SHP77 treated with DMSO at 0.1 percent for 48 hours (cell line): ENCODE results near the gene NOCT.
"Not testable (repeated sequence)": the region's sequence is repeated elsewhere in the genome, so short reads cannot be mapped to it uniquely, and the experiment has no call there.

Source experiments
- DNase-seq: peaks from one replicate; lab custom pipeline; 2025; lab: John Stamatoyannopoulos, UW

NOCT gene

GRCh38 chr4:139009702-139010101 lies 5.9 kb upstream of the NOCT start:
- DNase-seq = no peak

GRCh38 chr4:139011225-139011950 lies 4.2 kb upstream of the NOCT start:
- DNase-seq = no peak

- no peak for DNase-seq
Observed at GRCh38 chr4:139014371-139015268, 961 bp upstream of the NOCT start.

- DNase-seq = no peak
Observed at GRCh38 chr4:139015948-139016471, 429 bp downstream of the NOCT start.

- no peak for DNase-seq
Observed at GRCh38 chr4:139017861-139018260, 2.3 kb downstream of the NOCT start.

- DNase-seq = no peak
Observed at GRCh38 chr4:139018501-139018900, 2.9 kb downstream of the NOCT start.

- DNase-seq = no peak
Observed at GRCh38 chr4:139018971-139019758, 3.6 kb downstream of the NOCT start.

GRCh38 chr4:139020384-139020783 lies 4.8 kb downstream of the NOCT start:
- DNase-seq = no peak

- DNase-seq = not testable (repeated sequence)
Observed at GRCh38 chr4:139021071-139021470, 5.5 kb downstream of the NOCT start.

GRCh38 chr4:139022835-139023234 lies 7.3 kb downstream of the NOCT start:
- DNase-seq = no peak

- DNase-seq = no peak
Observed at GRCh38 chr4:139024686-139025085, 9.1 kb downstream of the NOCT start.

GRCh38 chr4:139025841-139026240 lies 10.3 kb downstream of the NOCT start:
- no peak for DNase-seq

- DNase-seq = no peak
Observed at GRCh38 chr4:139027776-139028175, 12.2 kb downstream of the NOCT start.

GRCh38 chr4:139028191-139028661 lies 12.6 kb downstream of the NOCT start:
- DNase-seq = peak; percentile 53

- DNase-seq = not testable (repeated sequence)
Observed at GRCh38 chr4:139029866-139030363, 14.3 kb downstream of the NOCT start.

- DNase-seq = no peak
Observed at GRCh38 chr4:139030614-139031235, 15.1 kb downstream of the NOCT start.

GRCh38 chr4:139035650-139036049 lies 20.1 kb downstream of the NOCT start:
- DNase-seq = no peak

GRCh38 chr4:139036885-139037284 lies 21.3 kb downstream of the NOCT start:
- DNase-seq = no peak

- DNase-seq = no peak
Observed at GRCh38 chr4:139038874-139039443, 23.4 kb downstream of the NOCT start.

- no peak for DNase-seq
Observed at GRCh38 chr4:139042981-139043460, 27.4 kb downstream of the NOCT start.

GRCh38 chr4:139044291-139044690 lies 28.7 kb downstream of the NOCT start:
- no peak for DNase-seq
